ENCODE measurements around the gene MZB1. TPM values are rescaled to one million over a fixed set of nuclear protein-coding genes. Genes with fewer than 3 reads are reported as not detected.

The MZB1 gene
- total and polyA plus RNA-seq, 2 of the 8 experiments (the other 6 are each of a cell fraction or from before 2014, with no cell fraction given): 0.39 to 0.47 TPM

GRCh38 chr5:139419226-139420192 lies 29.8 kb upstream of the MZB1 start:
- no peaks in the 10 kb centered on the region for H3K79me1 ChIP-seq (ENCODE audit: low read depth, low read length)
- H4K5ac ChIP-seq (ENCODE audit: insufficient read length, low read depth, low read length): no peak overlapping the region
- H3K79me2 ChIP-seq (ENCODE audit: control insufficient read depth in 1 of 2, insufficient read depth in 2 of 2, low read length in 2 of 2): no peaks in the 10 kb centered on the region
- no peak overlapping the region for H3K56ac ChIP-seq (replicated peaks; ENCODE audit: insufficient read length, low read depth, low read length)
- H2AK5ac ChIP-seq (ENCODE audit: low read depth, low read length): no peak overlapping the region
- ChIA-PET POLR2A (ENCODE audit: partially characterized antibody) (interaction anchor here (0.8 to 1.7 kb wide), 8 partner anchors 9 to 126 kb away, joined by 3 to 6 read pairs (median 4); partner anchors contain the start of genes MATR3 and PAIP2), CTCF (ENCODE audit: partially characterized antibody) (interaction anchor here (0.8 to 9.9 kb wide), 25 partner anchors 9 to 964 kb away, joined by 3 to 319 read pairs (median 4); partner anchors contain the start of genes DNAJC18, PROB1, SPATA24 and STING1)
- no peak overlapping the region for H3K27ac ChIP-seq (ENCODE audit: low read depth, low read length)
- H3K4me2 ChIP-seq (ENCODE audit: insufficient read depth in 1 of 2, low read depth in 2 of 2, low read length in 2 of 2): no peak overlapping the region; a peak in 1 of 4 replicates
- H3K23me2 ChIP-seq (ENCODE audit: low read depth, low read length): no peaks in the 10 kb centered on the region
- H4K8ac ChIP-seq (ENCODE audit: extremely low read depth, insufficient read depth, low read length): no peak overlapping the region
- FAIRE-seq (no peak), DNase-seq (ENCODE audit: low read depth in 1 of 2, low spot score in 2 of 2) (no peak)
- H2BK20ac ChIP-seq (ENCODE audit: low read length): no peak overlapping the region
- no peaks in the 10 kb centered on the region for H3K27me3 ChIP-seq (replicated peaks in 1 of 4; ENCODE audit: control insufficient read depth in 3 of 4, extremely low read depth in 1 of 4, insufficient read depth in 3 of 4, low read length in 3 of 4)
- H3K4me1 ChIP-seq (replicated peaks in 1 of 4; ENCODE audit: control insufficient read depth in 3 of 4, insufficient read depth in 4 of 4, low read length in 3 of 4): peaks cover 4 to 9% (median 6%) of the 10 kb centered on the region in 4 experiments; a peak in 4 of 7 replicates
- H3K18ac ChIP-seq (ENCODE audit: extremely low read depth, low read length): no peak overlapping the region
- no peak overlapping the region for H2BK5ac ChIP-seq (ENCODE audit: low read depth, low read length)
- TF ChIP-seq, protein P1, sequence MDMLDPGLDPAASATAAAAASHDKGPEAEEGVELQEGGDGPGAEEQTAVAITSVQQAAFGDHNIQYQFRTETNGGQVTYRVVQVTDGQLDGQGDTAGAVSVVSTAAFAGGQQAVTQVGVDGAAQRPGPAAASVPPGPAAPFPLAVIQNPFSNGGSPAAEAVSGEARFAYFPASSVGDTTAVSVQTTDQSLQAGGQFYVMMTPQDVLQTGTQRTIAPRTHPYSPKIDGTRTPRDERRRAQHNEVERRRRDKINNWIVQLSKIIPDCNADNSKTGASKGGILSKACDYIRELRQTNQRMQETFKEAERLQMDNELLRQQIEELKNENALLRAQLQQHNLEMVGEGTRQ (IDR thresholded peaks at IDR 0.05; ENCODE audit: low read length): no peak
- TF ChIP-seq EZH2 (IDR thresholded peaks at IDR 0.05; ENCODE audit: low read depth, low read length, severe bottlenecking) (no peak), PHF8 (conservative IDR thresholded peaks at IDR 0.05; ENCODE audit: low read depth, low read length) (no peak), BRCA1 (IDR thresholded peaks at IDR 0.05; ENCODE audit: low read depth, low read length) (no peak), CTBP2 (IDR thresholded peaks at IDR 0.05; ENCODE audit: borderline replicate concordance, insufficient read depth, insufficient read length, low read length) (no peak)
- no peak overlapping the region for H3K23ac ChIP-seq (ENCODE audit: insufficient read length)
- H2BK15ac ChIP-seq (ENCODE audit: low read length): no peak overlapping the region
- no peaks in the 10 kb centered on the region for H4K20me1 ChIP-seq (replicated peaks in 1 of 2; ENCODE audit: control insufficient read depth in 1 of 2, insufficient read depth in 2 of 2, low read length in 2 of 2)
- no peaks in the 10 kb centered on the region for H3K9me3 ChIP-seq (ENCODE audit: insufficient read depth in 2 of 2, low read depth in 1 of 2, low read length in 1 of 2)
- H3K36me3 ChIP-seq (ENCODE audit: control insufficient read depth in 2 of 4, insufficient read depth in 4 of 4, low read length in 3 of 4): peaks cover 5 to 23% (median 8%) of the 10 kb centered on the region in 4 experiments; a peak in 5 of 8 replicates
- no peak overlapping the region for H2BK120ac ChIP-seq (replicated peaks; ENCODE audit: low read depth, low read length)
- H4K91ac ChIP-seq (replicated peaks; ENCODE audit: insufficient read length, low read length): no peak overlapping the region
- no peak overlapping the region for H3K14ac ChIP-seq (ENCODE audit: insufficient read length)
- 0 out of 8 replicates have a peak overlapping the region, but pooled peaks of 1 of the 4 experiments have one; percentile 2 for H3K4me3 ChIP-seq (ENCODE audit: extremely low read depth in 1 of 4, insufficient read depth in 2 of 4, low read depth in 3 of 4, low read length in 4 of 4)
- no peak overlapping the region for H3K4ac ChIP-seq (replicated peaks; ENCODE audit: insufficient read length, low read depth, low read length)
- no peak overlapping the region for H2AFZ ChIP-seq (ENCODE audit: low read length)
- no peak overlapping the region for H3K9ac ChIP-seq (replicated peaks in 1 of 4; ENCODE audit: extremely low read depth in 1 of 4, low read depth in 3 of 4, low read length in 3 of 4)
- H2BK12ac ChIP-seq (ENCODE audit: low read depth, low read length): no peak overlapping the region
- 89% methylated on average over 9 of the region's 9 CpGs; no CpG with 5 or more reads in 1 of the 2 experiments for WGBS, 2 experiments (ENCODE audit: extremely low coverage in 1 of 2, insufficient coverage in 1 of 2, insufficient read length in 1 of 2, insufficient replicate concordance in 2 of 2, low coverage in 1 of 2, low lambda C conversion rate in 2 of 2, missing lambda C conversion rate in 1 of 2)
